RWPE1 (cell line): ENCODE data around the gene ATF6B.

Source experiments
- CTCF ChIA-PET: fragments of 350-600 bp; sonication (Branson Sonifier 250); formaldehyde crosslinking; extraction: SDS; loops from one replicate; lab custom pipeline; 2021; lab: Yijun Ruan, JAX
- POLR2A ChIA-PET: fragments of 400-600 bp; formaldehyde crosslinking; extraction: SDS; loops from one replicate; lab custom pipeline; 2020; ENCODE audit warnings: antibody characterized with exemption; ENCODE audit not compliant: low non-redundant PET; lab: Yijun Ruan, JAX
- DNase-seq: peaks from one replicate; pipeline ENCODE4 v3.0.0; 2012; ENCODE audit warnings: low spot score
- H3K27ac ChIP-seq: fragments of 450-650 bp; 2 replicates; pipeline ENCODE4 v1.5.1; 2017
- TF ChIP-seq, protein P1 (sequence below): fragments of 450-650 bp; conservative IDR thresholded peaks from 2 replicates; pipeline ENCODE4 v1.5.1; 2017; ENCODE audit warnings: low read depth, mild to moderate bottlenecking

ATF6B gene

DNA sequence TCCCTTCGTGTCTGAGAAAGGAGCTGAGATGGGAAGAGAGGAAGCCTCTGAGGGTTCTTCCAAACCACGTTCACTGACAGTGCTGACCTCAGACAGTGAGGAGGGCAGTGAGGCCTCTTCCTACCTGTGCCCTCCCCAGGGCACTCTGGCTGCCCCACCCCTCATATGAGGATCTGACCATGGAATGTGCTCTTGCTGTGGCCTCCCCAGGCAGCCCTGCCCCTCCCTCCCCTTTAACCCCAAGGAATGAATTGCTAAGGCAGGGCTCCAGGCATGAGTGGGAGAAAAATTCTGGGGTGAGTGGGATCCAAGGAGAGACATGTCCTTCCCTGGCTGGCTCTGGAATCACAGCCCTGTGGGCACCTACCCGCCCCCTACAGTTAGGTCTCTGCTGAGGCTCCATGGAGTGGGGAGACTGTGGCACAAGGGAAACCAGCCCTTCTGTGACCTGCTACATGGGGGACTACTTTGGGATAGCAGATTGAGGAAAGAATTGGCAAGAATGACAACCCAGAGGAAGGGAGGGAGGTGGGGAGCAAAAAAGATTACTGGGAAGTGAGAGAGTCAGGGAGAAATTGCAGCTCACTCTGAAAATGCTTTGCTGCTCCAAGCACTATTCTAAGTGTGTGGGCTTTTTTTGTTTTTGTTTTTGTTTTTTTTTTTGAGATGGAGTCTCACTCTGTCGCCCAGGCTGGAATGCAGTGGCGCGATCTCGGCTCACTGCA lies 48.3 kb downstream of the ATF6B start:
- no peak for DNase-seq
- peak overlapping the region; percentile 92 for H3K27ac ChIP-seq
- ChIA-PET POLR2A (no interaction called here), CTCF (interaction anchor here (1.2 kb wide), 1 partner anchor 32 kb away, joined by 7 read pairs; no protein-coding TSS in a partner anchor)
- TF ChIP-seq, protein P1, sequence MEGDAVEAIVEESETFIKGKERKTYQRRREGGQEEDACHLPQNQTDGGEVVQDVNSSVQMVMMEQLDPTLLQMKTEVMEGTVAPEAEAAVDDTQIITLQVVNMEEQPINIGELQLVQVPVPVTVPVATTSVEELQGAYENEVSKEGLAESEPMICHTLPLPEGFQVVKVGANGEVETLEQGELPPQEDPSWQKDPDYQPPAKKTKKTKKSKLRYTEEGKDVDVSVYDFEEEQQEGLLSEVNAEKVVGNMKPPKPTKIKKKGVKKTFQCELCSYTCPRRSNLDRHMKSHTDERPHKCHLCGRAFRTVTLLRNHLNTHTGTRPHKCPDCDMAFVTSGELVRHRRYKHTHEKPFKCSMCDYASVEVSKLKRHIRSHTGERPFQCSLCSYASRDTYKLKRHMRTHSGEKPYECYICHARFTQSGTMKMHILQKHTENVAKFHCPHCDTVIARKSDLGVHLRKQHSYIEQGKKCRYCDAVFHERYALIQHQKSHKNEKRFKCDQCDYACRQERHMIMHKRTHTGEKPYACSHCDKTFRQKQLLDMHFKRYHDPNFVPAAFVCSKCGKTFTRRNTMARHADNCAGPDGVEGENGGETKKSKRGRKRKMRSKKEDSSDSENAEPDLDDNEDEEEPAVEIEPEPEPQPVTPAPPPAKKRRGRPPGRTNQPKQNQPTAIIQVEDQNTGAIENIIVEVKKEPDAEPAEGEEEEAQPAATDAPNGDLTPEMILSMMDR, result no peak

DNA sequence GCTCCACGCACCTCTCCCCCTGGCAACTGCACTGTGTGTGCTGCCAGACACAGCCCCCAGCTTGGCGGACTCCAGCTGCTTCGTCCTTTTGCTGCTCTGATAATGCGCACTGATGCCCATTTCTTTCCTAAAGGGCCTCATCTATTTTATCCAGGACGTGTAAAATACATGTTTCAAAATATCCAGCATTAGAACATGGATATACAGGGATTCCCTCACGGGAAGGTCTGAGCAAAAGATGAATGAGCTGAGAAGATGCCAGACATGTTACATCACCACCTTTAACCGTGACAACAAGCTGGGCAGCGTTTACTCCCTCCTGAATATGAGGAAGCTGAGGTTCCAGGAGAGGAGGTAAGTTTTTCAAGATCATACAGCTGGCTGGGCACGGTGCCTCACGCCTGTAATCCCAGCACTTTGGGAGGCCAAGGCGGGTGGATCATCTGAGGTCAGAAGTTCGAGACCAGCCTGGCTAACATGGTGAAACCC lies 51.7 kb downstream of the ATF6B start:
- DNase-seq, result peak; percentile 54
- peak overlapping the region; percentile 78 for H3K27ac ChIP-seq
- ChIA-PET CTCF (interaction anchor here (0.8 kb wide), 1 partner anchor 30 kb away, joined by 3 read pairs; no protein-coding TSS in a partner anchor), POLR2A (interaction anchor here (0.5 kb wide), 1 partner anchor 34 kb away, joined by 4 read pairs; no protein-coding TSS in a partner anchor)
- TF ChIP-seq, protein P1, result no peak

DNA sequence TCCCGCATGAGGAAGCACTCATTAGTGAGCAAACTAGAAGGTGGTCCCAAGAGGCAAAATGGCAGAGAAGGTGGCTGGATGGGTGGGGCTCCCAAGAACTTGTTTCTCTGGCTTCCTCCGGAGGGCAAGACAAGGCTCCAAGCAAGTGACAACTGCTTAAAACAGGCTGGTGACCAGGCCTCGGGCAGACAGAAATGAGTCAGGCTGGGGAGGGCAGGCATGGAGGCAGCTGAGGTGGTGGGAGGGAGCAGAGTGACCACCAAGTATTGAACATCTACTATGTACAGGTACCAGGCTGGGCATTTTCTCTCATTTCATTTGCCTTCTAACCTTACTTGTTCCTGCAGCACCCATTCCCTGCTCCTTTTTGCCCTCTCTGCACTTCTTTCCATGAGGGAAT lies 52.3 kb downstream of the ATF6B start:
- ChIA-PET CTCF (interaction anchor here (0.8 kb wide), 1 partner anchor 30 kb away, joined by 3 read pairs; no protein-coding TSS in a partner anchor), POLR2A (interaction anchor here (0.5 kb wide), 1 partner anchor 35 kb away, joined by 4 read pairs; no protein-coding TSS in a partner anchor)
- TF ChIP-seq, protein P1, result no peak
- peak overlapping the region; percentile 78 for H3K27ac ChIP-seq
- no peak for DNase-seq

DNA sequence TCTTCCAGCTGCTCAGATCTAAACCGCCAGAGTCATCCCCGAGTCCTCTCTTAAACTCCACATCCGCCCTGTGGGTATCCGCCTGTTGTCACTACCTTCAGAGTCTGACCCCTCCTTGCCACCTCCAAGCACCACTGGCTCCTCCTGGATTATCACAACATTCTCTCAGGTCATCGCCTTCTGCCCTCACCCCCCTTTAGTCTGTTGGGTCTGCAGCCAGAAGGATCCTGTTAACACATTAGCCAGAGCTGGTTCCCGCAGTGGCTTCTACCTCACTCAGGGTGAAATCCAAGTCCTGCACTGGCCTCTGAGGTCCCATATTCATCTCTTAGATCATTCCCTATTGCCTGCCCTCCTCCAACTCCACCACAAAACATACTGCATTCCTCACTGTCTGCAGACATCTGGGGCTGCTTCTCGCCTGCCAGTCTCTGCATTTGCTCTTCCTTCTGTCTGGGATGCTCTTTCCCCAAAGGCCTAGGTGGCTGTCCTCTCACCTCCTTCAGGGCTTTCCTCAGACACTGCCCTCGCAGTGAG lies 53.0 kb downstream of the ATF6B start:
- peak overlapping the region; percentile 78 for H3K27ac ChIP-seq
- DNase-seq, result no peak
- ChIA-PET POLR2A (no interaction called here), CTCF (no interaction called here)
- TF ChIP-seq, protein P1, result no peak

DNA sequence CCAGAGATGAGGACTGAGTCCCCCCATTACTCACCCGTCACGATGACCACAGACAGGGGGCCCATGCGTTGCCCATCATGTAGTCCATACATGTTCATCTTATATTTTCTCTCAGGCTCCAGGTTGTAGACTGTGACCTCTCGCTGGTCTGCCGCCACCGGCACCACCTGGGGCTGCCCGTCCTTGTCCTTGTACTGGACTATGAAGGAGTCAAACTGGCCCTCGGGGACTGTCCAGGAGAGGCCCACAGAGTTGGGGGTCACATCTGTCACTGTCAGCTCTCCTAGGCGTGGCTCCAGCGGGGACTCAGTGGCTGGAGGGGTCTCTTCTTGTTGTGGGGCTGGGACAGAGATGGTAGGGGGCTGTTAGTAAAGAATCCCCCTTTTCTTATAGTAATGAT lies 54.4 kb downstream of the ATF6B start:
- TF ChIP-seq, protein P1, result no peak
- POLR2A ChIA-PET, result no interaction called here
- no peak for DNase-seq
- H3K27ac ChIP-seq, result no peak overlapping the region
- CTCF ChIA-PET, result interaction anchor here (0.5 to 0.7 kb wide), 2 partner anchors 25 to 69 kb away, joined by 3 to 4 read pairs; no protein-coding TSS in a partner anchor

DNA sequence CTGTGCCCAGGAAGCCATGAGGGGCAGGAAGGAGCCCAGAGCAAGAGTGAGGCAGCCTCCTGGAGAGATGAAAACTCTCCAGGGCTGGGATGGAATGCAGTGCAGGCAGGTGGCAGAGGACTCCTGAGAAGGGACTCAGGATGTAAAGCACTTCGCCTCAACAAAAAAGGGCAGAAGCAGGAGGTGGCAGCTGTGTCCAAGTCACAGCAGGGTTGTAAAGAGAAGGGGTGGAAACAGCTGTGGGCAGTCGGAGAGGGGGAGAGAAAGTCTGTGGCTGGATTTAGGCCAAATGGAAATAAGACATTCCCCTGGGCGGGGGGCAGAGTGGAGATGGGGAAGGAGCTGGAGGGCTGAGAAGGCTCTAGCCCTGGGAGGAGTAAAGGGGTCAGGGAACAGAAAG lies 54.9 kb downstream of the ATF6B start:
- TF ChIP-seq, protein P1, result no peak
- ChIA-PET POLR2A (no interaction called here), CTCF (interaction anchor here (0.5 kb wide), 1 partner anchor 69 kb away, joined by 3 read pairs; no protein-coding TSS in a partner anchor)
- H3K27ac ChIP-seq, result peak overlapping the region; percentile 31
- no peak for DNase-seq
